Epithelial cell of proximal tubule (primary cell): ENCODE data around the gene MAML2. TPM values are rescaled to one million over a fixed set of nuclear protein-coding genes. Genes with fewer than 3 reads are reported as not detected.

Experiments
- DNase-seq: peaks from one replicate; pipeline ENCODE4 v3.0.0-alpha.2; 2011; ENCODE audit warnings: low read depth
- H3K4me3 ChIP-seq: 2 replicates; pipeline ENCODE4 v1.5.1; 2011; ENCODE audit warnings: low read depth, mild to moderate bottlenecking, low read length
- CTCF ChIP-seq: conservative IDR thresholded peaks from 2 replicates; pipeline ENCODE4 v1.5.1; 2012; ENCODE audit warnings: low read depth, mild to moderate bottlenecking, low read length
- total RNA-seq: library from RNA; depleted of rRNA; stranded (reverse); fragments of >200 nt; gene quantifications from 2 replicates; pipeline ENCODE4 v1.2.3, GENCODE V29; 2015

The MAML2 gene
- total RNA-seq, 1 donor from 2014 or later = 5.1 TPM

- no peak overlapping the region for H3K4me3 ChIP-seq
- TF ChIP-seq CTCF = no peak
- DNase-seq = no peak
Observed at GRCh38 chr11:96119211-96119610, 223.8 kb downstream of the MAML2 start.

GRCh38 chr11:96116376-96116775 is 226.6 kb downstream of the MAML2 start:
- H3K4me3 ChIP-seq = no peak overlapping the region
- TF ChIP-seq CTCF = no peak
- DNase-seq = no peak

DNA sequence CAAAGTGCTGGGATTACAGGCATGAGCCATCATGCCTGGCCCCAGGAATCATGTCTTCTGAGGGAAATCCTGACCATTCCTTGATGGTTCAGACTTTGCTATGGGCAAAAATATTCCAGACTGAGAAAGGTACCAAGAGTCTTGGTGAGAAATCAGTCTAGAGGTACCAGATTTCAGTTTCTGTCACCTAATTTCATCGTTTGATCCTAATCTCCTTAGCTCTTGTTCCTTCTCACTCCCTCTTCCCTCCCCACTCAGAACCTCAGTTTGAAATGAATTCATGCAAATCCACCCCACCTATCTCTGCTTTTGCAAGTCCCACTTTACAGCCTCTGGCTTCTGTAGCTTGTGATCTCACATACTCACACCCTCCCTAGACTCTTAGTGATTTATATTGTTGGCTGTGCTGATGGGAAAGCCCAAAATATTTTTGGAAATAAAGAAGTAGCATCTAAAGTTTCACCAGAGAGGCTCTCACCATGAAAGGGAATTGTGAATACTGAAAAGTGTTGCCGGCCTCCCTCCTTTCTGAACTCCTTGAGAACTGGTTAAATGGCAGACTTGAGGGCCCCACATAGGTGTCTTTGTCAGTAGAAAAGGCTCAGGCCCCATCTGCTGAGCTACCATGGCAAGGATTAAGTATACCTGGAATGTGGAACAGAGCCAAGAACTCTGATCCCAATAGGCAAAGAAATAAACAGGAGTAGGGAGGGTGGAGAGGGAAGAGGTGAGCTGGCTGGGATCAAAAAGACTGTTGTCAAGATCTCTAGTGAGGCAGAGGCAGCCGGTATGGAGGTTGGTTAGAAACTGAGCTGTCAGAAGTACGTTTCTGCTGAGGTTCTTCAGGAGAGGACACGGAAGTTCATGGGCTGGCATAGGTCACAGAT is 228.6 kb downstream of the MAML2 start:
- DNase-seq = no peak
- TF ChIP-seq CTCF = no peak
- H3K4me3 ChIP-seq = no peak overlapping the region

DNA sequence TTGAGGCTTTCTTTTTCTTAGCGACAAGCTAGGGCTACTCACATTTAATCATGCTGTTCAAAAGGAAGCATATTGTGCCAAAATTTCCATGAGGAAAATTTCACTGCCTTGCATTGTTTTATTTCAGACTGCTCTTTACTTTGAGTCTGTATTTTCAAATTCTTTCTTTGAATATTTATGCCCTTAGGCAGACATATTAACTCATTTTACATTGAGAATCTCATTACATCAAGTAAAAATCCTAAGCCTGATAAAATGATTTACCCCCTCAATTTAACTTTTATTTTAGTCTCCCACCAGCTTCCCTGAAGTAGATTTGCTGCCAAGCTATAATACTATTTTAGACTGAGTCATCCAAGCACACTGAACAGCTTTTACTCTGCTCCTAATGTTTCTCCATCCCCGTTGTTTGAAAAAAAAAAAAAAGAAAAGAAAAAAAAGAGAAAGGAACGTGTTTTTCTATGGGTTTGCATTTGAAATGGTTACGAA is 229.8 kb downstream of the MAML2 start:
- DNase-seq = no peak
- no peak for TF ChIP-seq CTCF
- H3K4me3 ChIP-seq = no peak overlapping the region

- H3K4me3 ChIP-seq = no peak overlapping the region
- TF ChIP-seq CTCF = no peak
- no peak for DNase-seq
Observed at GRCh38 chr11:96112192-96113128, 230.5 kb downstream of the MAML2 start.

- DNase-seq = no peak
- TF ChIP-seq CTCF = no peak
- no peak overlapping the region for H3K4me3 ChIP-seq
Observed at GRCh38 chr11:96111308-96111707, 231.7 kb downstream of the MAML2 start.
